CD4-positive, CD25-positive, alpha-beta regulatory T cell (primary cell): ENCODE results near the gene RALGAPA1. TPM values are rescaled to one million over a fixed set of nuclear protein-coding genes. Genes with fewer than 3 reads are reported as not detected.

Experiments used
- ATAC-seq, 2 donors: fragments of 150-1000 bp; cut with Tn5 transposase; one replicate each; pipeline ENCODE4 v1.10.0; 2021; ENCODE audit warnings: low read depth in 2 of 2, moderate number of reproducible peaks in 2 of 2, moderate library complexity in 1 of 2
- DNase-seq, 3 donors: peaks; one replicate each; pipeline versions ENCODE4 v3.0.0 to v3.0.0-alpha.2; 2012 to 2022; ENCODE audit warnings: mixed read lengths in 1 of 3
- H3K27ac ChIP-seq: one replicate; pipeline ENCODE4 v1.7.0; 2013; ENCODE audit warnings: mild to moderate bottlenecking, low read length; ENCODE audit not compliant: insufficient read depth, poor library complexity, severe bottlenecking
- H3K27me3 ChIP-seq: one replicate; pipeline ENCODE4 v1.7.0; 2013; ENCODE audit warnings: low read length; ENCODE audit not compliant: control insufficient read depth, insufficient read depth
- H3K36me3 ChIP-seq: one replicate; pipeline ENCODE4 v1.7.0; 2013; ENCODE audit warnings: mild to moderate bottlenecking, low read length, moderate library complexity; ENCODE audit not compliant: control insufficient read depth, insufficient read depth
- H3K4me1 ChIP-seq: 2 replicates; pipeline ENCODE4 v1.7.0; 2013; ENCODE audit warnings: mild to moderate bottlenecking, low read length; ENCODE audit not compliant: insufficient read depth, control insufficient read depth, poor library complexity, severe bottlenecking
- H3K4me3 ChIP-seq: one replicate; pipeline ENCODE4 v1.7.0; 2013; ENCODE audit warnings: low read depth, mild to moderate bottlenecking, low read length, moderate library complexity
- H3K9me3 ChIP-seq, 2 experiments: 1 replicate in 1 of 2; 2 replicates in 1 of 2; pipeline ENCODE4 v1.7.0; 2013; ENCODE audit warnings: low read length in 2 of 2, mild to moderate bottlenecking in 1 of 2, moderate library complexity in 1 of 2; ENCODE audit not compliant: control insufficient read depth in 2 of 2
- H3K27ac Mint-ChIP-seq, 3 donors: one replicate each; pipeline ENCODE4 v1.8.0; 2020 to 2022; ENCODE audit warnings: mild to moderate bottlenecking in 3 of 3, mixed read lengths in 3 of 3, moderate library complexity in 2 of 3
- H3K27me3 Mint-ChIP-seq: one replicate; pipeline ENCODE4 v1.8.0; 2022; ENCODE audit warnings: mild to moderate bottlenecking, mixed read lengths
- H3K36me3 Mint-ChIP-seq: one replicate; pipeline ENCODE4 v1.8.0; 2020; ENCODE audit warnings: mixed read lengths
- H3K4me1 Mint-ChIP-seq, 4 donors: one replicate each; pipeline ENCODE4 v1.8.0; 2020 to 2022; ENCODE audit warnings: mixed read lengths in 4 of 4, mild to moderate bottlenecking in 1 of 4
- H3K4me3 Mint-ChIP-seq, 4 donors: one replicate each; pipeline ENCODE4 v1.8.0; 2020 to 2022; ENCODE audit warnings: mild to moderate bottlenecking in 4 of 4, mixed read lengths in 4 of 4, moderate library complexity in 3 of 4
- H3K9me3 Mint-ChIP-seq, 7 donors: one replicate each; pipeline ENCODE4 v1.8.0; 2020 to 2022; ENCODE audit warnings: mixed read lengths in 7 of 7, mild to moderate bottlenecking in 3 of 7, moderate library complexity in 2 of 7
- polyA plus RNA-seq, 4 donors: library from polyadenylated mRNA; unstranded; fragments of 300-500 nt; fragmentation: Illumina TruSeq; gene quantifications; one replicate each; pipeline ENCODE4 v1.2.3, GENCODE V29; 2021
- total RNA-seq: library from RNA; stranded (reverse); gene quantifications from one replicate; pipeline ENCODE4 v1.2.3, GENCODE V29; 2022

RALGAPA1 gene
- total and polyA plus RNA-seq, 5 donors from 2014 or later, result 14.0 to 93.6 (median 20.3) TPM

- DNase-seq, result no peak
Observed at GRCh38 chr14:35576856-35577255, 232.2 kb downstream of the RALGAPA1 start.

GRCh38 chr14:35576260-35576659, 232.8 kb downstream of the RALGAPA1 start:
- H3K27ac Mint-ChIP-seq, result no peak overlapping the region
- Histone ChIP-seq H3K4me1 (no peaks in the 10 kb centered on the region), H3K9me3 (no peaks in the 10 kb centered on the region), H3K36me3 (peaks cover 9% of the 10 kb centered on the region), H3K4me3 (no peak overlapping the region), H3K27me3 (no peaks in the 10 kb centered on the region), H3K27ac (no peak overlapping the region)
- no peak overlapping the region for H3K4me3 Mint-ChIP-seq
- DNase-seq (no peak), ATAC-seq (no peak)
- peaks cover 0 to 11% (median 6%) of the 10 kb centered on the region in 4 donors for H3K4me1 Mint-ChIP-seq
- H3K9me3 Mint-ChIP-seq, result no peaks in the 10 kb centered on the region
- H3K27me3 Mint-ChIP-seq, result no peaks in the 10 kb centered on the region
- peaks cover 18% of the 10 kb centered on the region for H3K36me3 Mint-ChIP-seq

More at GRCh38 chr14:35576856-35577255, 232.2 kb downstream of the RALGAPA1 start:
- H3K27ac ChIP-seq, result no peak overlapping the region
- no peaks in the 10 kb centered on the region for H3K27me3 ChIP-seq
- no peak for ATAC-seq
- peaks cover 9% of the 10 kb centered on the region for H3K36me3 ChIP-seq
- H3K4me1 Mint-ChIP-seq, result peaks cover 0 to 11% (median 6%) of the 10 kb centered on the region in 4 donors
- peaks cover 19% of the 10 kb centered on the region for H3K36me3 Mint-ChIP-seq
- H3K9me3 Mint-ChIP-seq, result no peaks in the 10 kb centered on the region
- no peaks in the 10 kb centered on the region for H3K9me3 ChIP-seq
- H3K27me3 Mint-ChIP-seq, result no peaks in the 10 kb centered on the region
- H3K4me1 ChIP-seq, result no peaks in the 10 kb centered on the region
- H3K27ac Mint-ChIP-seq, result no peak overlapping the region
- no peak overlapping the region for H3K4me3 ChIP-seq
- H3K4me3 Mint-ChIP-seq, result no peak overlapping the region

DNA sequence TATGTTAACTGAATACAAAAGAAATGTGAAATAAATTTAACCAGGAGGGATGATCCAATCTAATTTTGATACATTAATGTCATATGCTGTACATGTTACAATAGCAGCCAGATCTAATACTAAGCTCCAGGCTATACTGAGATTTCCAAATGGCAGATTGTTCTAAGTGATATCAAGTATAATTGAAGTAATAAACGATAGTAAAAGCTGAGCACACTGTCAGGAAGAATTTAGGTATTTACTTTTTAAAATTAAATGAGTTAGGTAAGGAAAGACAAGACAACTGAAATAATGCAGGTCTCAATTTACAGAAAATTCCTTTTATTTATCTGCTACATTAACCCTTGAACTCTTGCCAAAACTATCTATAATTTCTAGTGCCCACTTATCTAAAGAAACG, 235.2 kb downstream of the RALGAPA1 start:
- no peak overlapping the region for H3K27ac ChIP-seq
- peaks cover 0 to 5% (median 2%) of the 10 kb centered on the region in 4 donors for H3K4me1 Mint-ChIP-seq
- no peak for ATAC-seq

DNA sequence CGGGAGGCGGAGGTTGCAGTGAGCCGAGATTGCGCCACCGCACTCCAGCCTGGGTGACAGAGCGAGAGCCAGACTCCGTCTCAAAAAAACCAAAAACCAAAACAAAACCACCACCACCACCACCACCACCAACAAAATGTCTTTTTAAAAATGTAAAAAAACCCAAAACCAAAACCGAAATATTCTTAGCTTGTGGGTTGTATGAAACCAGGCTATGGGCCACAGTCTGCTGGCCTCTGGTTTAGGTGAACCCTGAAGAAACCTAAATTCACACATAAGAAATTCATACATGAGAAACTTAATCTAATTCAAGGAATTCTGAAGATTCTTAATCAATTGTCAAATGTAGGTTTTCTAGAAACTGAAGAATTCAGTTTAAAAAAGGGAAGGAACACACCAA, 237.5 kb downstream of the RALGAPA1 start:
- Mint-ChIP-seq H3K27ac (no peak overlapping the region), H3K27me3 (no peaks in the 10 kb centered on the region), H3K4me1 (peaks cover 0 to 5% (median 2%) of the 10 kb centered on the region in 4 donors), H3K36me3 (peaks cover 25% of the 10 kb centered on the region), H3K9me3 (no peaks in the 10 kb centered on the region), H3K4me3 (no peak overlapping the region)
- no peaks in the 10 kb centered on the region for H3K9me3 ChIP-seq
- DNase-seq, result no peak
- ATAC-seq, result no peak
- peaks cover 16% of the 10 kb centered on the region for H3K36me3 ChIP-seq
- H3K27me3 ChIP-seq, result no peaks in the 10 kb centered on the region
- no peak overlapping the region for H3K4me3 ChIP-seq
- H3K27ac ChIP-seq, result no peak overlapping the region
- no peaks in the 10 kb centered on the region for H3K4me1 ChIP-seq

More for the DNA sequence above, 235.2 kb downstream of the RALGAPA1 start:
- Histone ChIP-seq H3K9me3 (no peaks in the 10 kb centered on the region), H3K36me3 (peaks cover 11% of the 10 kb centered on the region), H3K27me3 (no peaks in the 10 kb centered on the region), H3K4me1 (no peaks in the 10 kb centered on the region), H3K4me3 (no peak overlapping the region)
- Mint-ChIP-seq H3K27me3 (no peaks in the 10 kb centered on the region), H3K9me3 (no peaks in the 10 kb centered on the region), H3K36me3 (peaks cover 24% of the 10 kb centered on the region), H3K27ac (no peak overlapping the region), H3K4me3 (no peak overlapping the region)
- DNase-seq, result no peak

DNA sequence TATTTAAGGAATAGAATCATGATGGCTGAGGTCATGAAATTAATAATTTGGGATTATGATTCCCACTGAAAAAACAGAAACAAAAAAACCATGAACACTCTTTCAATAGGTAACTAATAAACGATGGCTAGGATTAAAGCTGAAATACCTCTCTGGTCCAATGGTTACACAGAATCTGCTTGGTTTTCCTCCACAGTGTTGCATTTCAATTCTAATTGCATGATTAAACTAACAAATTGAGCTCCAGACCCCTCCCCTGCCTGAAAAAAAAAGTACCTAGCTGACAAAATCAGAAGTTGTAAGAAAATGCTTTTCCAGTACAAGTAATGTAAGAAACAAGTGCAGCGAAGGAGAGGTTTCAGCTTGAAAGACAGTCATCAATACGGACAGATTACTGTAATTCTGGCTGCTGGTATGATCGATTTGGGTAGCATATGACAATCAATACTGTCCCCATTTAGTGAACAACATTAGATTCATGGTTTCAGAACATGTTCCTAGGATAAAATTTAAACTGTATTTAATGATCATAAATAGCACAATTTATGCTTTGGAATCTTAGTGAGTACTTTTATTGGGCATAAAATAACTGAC, 243.1 kb downstream of the RALGAPA1 start:
- no peak overlapping the region for H3K27ac ChIP-seq
- no peaks in the 10 kb centered on the region for H3K4me1 ChIP-seq
- Mint-ChIP-seq H3K27me3 (no peaks in the 10 kb centered on the region), H3K9me3 (peaks cover 0 to 2% (median 0%) of the 10 kb centered on the region in 7 donors), H3K36me3 (peaks cover 30% of the 10 kb centered on the region), H3K4me3 (no peak overlapping the region), H3K27ac (no peak overlapping the region), H3K4me1 (peaks cover 0 to 5% (median 2%) of the 10 kb centered on the region in 4 donors)
- ATAC-seq, result no peak
- no peaks in the 10 kb centered on the region for H3K27me3 ChIP-seq
- H3K9me3 ChIP-seq, result no peaks in the 10 kb centered on the region
- H3K36me3 ChIP-seq, result peaks cover 10% of the 10 kb centered on the region
- H3K4me3 ChIP-seq, result no peak overlapping the region
- DNase-seq, result no peak

DNA sequence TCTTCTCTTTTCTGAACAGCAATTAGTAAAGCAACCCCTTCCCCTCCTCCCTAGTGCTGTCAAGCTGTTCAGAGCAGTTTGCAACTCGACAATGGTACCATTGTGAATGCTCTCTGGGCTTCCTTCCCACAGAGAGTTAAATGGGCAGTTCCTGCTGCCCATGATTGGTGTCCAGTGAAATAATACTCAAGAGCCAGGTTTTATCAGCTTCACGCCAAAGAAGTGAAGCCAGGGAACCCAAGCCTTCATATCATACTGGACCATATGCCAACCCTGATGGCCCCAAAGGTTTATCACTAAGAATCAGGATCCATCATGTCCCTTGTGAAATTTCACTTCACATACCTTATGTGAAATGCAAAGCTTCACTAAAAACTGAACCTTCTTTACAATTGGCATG, 250.4 kb downstream of the RALGAPA1 start:
- Mint-ChIP-seq H3K27me3 (no peaks in the 10 kb centered on the region), H3K36me3 (peaks cover 22% of the 10 kb centered on the region), H3K27ac (no peak overlapping the region), H3K4me1 (no peaks in the 10 kb centered on the region), H3K4me3 (no peak overlapping the region), H3K9me3 (peaks cover 0 to 2% (median 0%) of the 10 kb centered on the region in 7 donors)
- DNase-seq, result no peak
- no peak overlapping the region for H3K4me3 ChIP-seq
- no peaks in the 10 kb centered on the region for H3K9me3 ChIP-seq
- no peak overlapping the region for H3K27ac ChIP-seq
- ATAC-seq, result no peak
- no peaks in the 10 kb centered on the region for H3K36me3 ChIP-seq
- no peaks in the 10 kb centered on the region for H3K4me1 ChIP-seq
- H3K27me3 ChIP-seq, result no peaks in the 10 kb centered on the region

- Histone ChIP-seq H3K4me1 (no peaks in the 10 kb centered on the region), H3K27ac (no peak overlapping the region), H3K4me3 (no peak overlapping the region), H3K27me3 (no peaks in the 10 kb centered on the region), H3K9me3 (no peaks in the 10 kb centered on the region), H3K36me3 (no peaks in the 10 kb centered on the region)
- Mint-ChIP-seq H3K27ac (no peak overlapping the region), H3K4me3 (no peak overlapping the region), H3K9me3 (no peaks in the 10 kb centered on the region), H3K27me3 (no peaks in the 10 kb centered on the region), H3K36me3 (peaks cover 15% of the 10 kb centered on the region), H3K4me1 (no peaks in the 10 kb centered on the region)
- no peak for DNase-seq
- ATAC-seq, result no peak
Observed at GRCh38 chr14:35557221-35557747, 251.8 kb downstream of the RALGAPA1 start.

- no peak overlapping the region for H3K27ac ChIP-seq
- no peak overlapping the region for H3K4me3 Mint-ChIP-seq
- ATAC-seq (no peak), DNase-seq (no peak)
- H3K9me3 ChIP-seq, result no peaks in the 10 kb centered on the region
- H3K36me3 ChIP-seq, result no peaks in the 10 kb centered on the region
- no peaks in the 10 kb centered on the region for H3K27me3 Mint-ChIP-seq
- no peaks in the 10 kb centered on the region for H3K4me1 Mint-ChIP-seq
- peaks cover 15% of the 10 kb centered on the region for H3K36me3 Mint-ChIP-seq
- no peak overlapping the region for H3K4me3 ChIP-seq
- H3K4me1 ChIP-seq, result no peaks in the 10 kb centered on the region
- H3K9me3 Mint-ChIP-seq, result no peaks in the 10 kb centered on the region
- no peaks in the 10 kb centered on the region for H3K27me3 ChIP-seq
- H3K27ac Mint-ChIP-seq, result no peak overlapping the region
Observed at GRCh38 chr14:35556548-35556947, 252.5 kb downstream of the RALGAPA1 start.
